ENCODE measurements around the gene PI4KA.

Gene PI4KA

DNA sequence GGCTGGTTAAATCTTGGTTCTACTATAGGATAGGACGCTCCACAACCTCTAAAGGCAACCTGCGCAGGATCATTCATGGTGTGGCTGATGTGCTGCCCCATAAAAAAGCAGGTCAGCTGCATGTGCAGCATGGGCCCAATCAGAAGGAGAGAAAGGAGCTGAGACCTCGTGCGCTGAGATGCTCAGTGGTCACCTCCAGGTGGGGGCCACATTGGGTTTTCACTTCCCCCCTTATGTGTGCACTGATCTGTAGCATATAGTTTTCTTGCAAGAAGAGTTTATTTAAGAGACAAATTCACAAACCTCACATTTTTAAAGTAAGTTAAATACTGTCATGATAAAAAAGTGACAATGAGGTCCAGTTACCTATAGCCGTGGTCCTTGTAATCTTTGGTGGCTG lies 60.4 kb downstream of the PI4KA start:
- Histone ChIP-seq H3K9me3 (no peaks in the 10 kb centered on the region), H3K27me3 (ENCODE audit: low read depth) (no peaks in the 10 kb centered on the region), H3K4me3 (no peak overlapping the region), H3K4me1 (no peaks in the 10 kb centered on the region), H3K36me3 (replicated peaks) (peaks cover 54% of the 10 kb centered on the region)
- no peak for DNase-seq (ENCODE audit: low spot score in 2 of 2)
- in situ Hi-C loops (cut with MboI; ENCODE audit: low sequenced_read_pairs) = no loop called here

DNA sequence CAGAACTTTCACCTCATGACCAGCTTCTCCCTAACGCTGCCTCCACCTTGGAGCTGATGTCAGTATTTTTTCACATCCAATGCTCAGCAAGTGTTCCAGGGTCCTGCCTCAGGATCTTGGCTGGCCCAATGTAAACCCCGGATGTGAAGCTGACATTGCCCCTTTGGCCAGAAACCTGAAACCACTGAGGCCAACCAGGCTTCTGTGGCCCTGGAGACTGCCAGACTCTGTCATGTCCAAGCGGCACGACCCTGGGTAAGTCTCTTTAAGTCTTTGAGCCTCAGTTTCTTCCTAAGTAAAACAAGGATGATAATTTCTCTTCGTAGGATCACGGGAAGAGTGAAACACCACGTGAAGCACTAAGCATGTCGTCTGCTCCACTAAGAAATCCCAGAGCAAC lies 61.9 kb downstream of the PI4KA start:
- Histone ChIP-seq H3K4me3 (no peak overlapping the region), H3K4me1 (no peaks in the 10 kb centered on the region), H3K36me3 (replicated peaks) (peaks cover 42% of the 10 kb centered on the region), H3K27me3 (ENCODE audit: low read depth) (no peaks in the 10 kb centered on the region), H3K9me3 (no peaks in the 10 kb centered on the region)
- in situ Hi-C loops (cut with MboI; ENCODE audit: low sequenced_read_pairs) = no loop called here
- DNase-seq (ENCODE audit: low spot score in 2 of 2) = no peak

DNA sequence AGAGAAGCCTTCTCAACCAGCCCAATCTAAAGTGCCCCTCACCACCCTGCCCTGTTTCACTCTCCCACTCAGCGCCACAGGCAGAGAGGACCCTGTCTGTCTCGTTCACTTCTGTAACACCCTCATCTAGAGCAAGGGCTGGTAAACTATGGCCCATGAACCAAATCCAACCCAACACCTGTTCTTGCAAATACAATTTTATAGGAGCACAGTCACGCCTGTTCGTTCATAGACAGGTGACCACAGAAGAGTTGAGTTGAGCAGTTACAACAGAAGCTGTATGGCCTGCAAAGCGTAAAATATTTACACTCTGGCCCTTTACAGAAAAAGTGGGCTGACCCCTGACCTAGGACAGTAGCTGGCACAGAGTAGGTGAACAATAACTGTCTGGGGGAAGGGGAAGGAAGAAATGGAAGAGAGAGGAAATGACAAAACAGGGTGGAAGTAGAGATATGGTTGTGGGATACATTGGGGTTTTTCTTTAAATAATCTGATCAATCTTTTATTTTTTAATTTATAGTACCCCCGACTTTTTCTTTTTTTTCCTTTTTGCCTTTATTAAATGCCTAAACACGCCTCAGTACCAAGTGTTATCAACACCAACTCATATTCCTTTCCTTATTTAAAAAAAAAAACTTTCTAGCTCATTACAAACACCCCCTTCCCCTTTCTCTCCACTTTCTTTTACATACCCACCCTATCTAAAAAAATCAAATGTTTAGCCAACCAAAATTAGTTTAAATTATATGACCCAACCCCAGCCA lies 63.8 kb downstream of the PI4KA start:
- no peaks in the 10 kb centered on the region for H3K27me3 ChIP-seq (ENCODE audit: low read depth)
- in situ Hi-C loops (cut with MboI; ENCODE audit: low sequenced_read_pairs) = no loop called here
- H3K9me3 ChIP-seq = no peaks in the 10 kb centered on the region
- no peaks in the 10 kb centered on the region for H3K4me1 ChIP-seq
- DNase-seq (ENCODE audit: low spot score in 2 of 2) = no peak
- H3K4me3 ChIP-seq = no peak overlapping the region
- peaks cover 40% of the 10 kb centered on the region for H3K36me3 ChIP-seq (replicated peaks)

DNA sequence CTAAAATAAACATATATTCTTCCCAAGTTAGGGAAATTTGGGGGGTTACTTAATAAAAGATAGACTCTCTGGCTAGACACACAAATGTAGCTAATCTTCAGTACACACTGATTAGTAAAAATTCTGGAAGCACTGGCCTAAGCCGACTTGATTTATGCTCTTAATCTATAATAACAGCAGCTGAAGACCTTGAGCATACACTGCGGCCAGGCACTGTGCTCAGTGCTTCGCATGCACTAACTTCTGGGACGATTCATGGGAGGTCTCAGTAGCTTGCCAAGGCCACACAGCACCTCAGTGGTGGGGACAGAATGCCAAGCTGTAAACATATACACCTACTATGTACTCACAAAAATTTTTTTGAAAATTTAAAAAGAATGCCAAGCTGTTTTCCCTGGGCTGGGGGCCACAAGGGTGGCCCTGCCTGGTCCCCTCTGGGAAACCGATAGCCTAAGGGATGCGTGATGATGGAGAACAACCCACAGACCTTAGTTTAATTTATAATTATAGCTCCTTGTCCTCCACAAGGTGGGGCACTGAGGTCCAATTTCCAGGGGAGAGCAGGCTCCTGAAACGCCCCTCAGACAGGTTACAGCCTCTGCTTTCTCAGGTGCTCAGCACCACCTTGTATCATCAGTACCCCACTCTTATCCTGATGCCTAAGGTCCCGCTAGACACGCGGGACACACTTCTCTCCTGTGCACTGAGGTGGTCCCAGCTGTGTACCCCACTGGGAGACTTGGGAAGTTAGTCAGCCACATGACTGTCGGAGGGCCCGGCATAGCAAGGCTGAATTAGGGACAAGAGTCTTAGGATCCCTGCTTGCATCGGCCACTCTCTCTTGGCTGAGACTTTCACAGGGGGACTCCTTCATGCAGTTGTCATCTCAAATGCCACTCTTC lies 64.6 kb downstream of the PI4KA start:
- Histone ChIP-seq H3K4me3 (no peak overlapping the region), H3K36me3 (replicated peaks) (peaks cover 36% of the 10 kb centered on the region), H3K4me1 (no peaks in the 10 kb centered on the region), H3K9me3 (no peaks in the 10 kb centered on the region), H3K27me3 (ENCODE audit: low read depth) (no peaks in the 10 kb centered on the region)
- in situ Hi-C loops (cut with MboI; ENCODE audit: low sequenced_read_pairs) = no loop called here
- DNase-seq (ENCODE audit: low spot score in 2 of 2) = no peak

DNA sequence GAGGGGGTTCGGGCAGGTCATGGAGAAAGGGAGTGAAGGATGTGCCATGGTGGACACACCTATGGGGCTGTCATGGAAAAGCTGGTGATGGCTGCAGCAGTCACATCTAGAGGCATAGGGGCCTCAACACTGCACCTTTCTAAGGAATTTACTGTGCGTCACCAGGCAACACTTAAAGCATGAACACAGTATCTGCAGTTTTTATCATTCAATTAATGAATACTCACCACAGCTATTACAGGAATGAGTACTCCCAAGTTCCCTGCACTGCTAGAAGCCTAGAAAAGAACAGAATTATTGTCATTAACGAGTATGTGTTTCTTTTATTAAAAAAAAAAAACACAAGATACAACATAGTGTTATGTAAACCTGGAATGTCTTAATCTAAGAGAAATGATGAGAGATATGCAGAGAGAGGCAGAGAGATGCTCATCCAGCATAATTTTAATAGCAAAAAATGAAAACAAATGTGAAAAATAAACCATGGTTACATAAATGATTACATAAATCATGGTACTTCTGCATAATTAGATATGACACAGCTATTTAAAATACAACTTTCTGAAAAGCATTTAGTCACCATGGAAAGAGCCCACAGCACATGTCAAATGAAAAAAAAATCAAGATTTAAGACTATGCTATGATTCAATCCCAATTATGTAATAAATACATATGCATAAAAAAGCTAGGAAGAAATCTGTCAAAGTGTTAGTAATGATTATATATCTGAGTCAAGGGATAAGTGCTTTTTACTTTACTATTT lies 65.5 kb downstream of the PI4KA start:
- DNase-seq (ENCODE audit: low spot score in 2 of 2) = no peak
- Histone ChIP-seq H3K4me3 (no peak overlapping the region), H3K27me3 (ENCODE audit: low read depth) (no peaks in the 10 kb centered on the region), H3K9me3 (no peaks in the 10 kb centered on the region), H3K4me1 (no peaks in the 10 kb centered on the region), H3K36me3 (replicated peaks) (peaks cover 32% of the 10 kb centered on the region)
- in situ Hi-C loops (cut with MboI; ENCODE audit: low sequenced_read_pairs) = no loop called here

DNA sequence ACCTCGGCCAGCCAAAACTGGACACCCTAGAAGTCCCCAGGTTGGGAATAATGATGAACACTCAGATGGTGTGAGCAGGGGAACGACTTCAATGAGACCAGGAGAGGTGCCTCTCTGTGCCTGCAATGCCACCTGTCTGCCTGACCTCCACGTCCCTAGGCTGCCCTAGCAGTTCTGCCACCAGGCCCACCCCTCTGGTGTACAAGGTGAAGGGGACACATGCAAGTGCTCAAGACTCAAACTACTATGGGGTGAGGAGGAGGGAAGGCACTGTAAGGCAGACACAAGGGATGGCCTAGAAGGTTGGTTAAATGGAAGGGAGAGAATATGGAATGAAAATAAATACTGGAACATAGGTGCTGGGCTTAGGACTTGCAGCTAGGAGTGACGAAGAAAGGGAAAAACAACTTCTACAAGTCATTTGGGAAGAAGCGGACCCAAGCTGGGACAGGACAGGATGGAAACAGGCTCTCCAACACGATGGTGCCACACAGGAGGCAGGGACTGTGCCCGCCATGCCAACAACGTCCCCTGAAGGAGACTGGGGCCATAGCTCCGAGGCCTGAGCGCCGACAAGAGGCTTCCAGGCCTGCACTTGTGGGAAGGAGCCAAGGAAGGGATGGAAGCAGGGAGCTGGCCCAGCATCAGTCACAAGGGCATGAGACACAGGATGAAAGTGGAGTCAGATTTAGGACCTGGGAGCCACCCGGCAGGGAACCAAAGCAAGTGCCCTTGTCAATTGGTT lies 66.2 kb downstream of the PI4KA start:
- H3K4me1 ChIP-seq = no peaks in the 10 kb centered on the region
- in situ Hi-C loops (cut with MboI; ENCODE audit: low sequenced_read_pairs) = no loop called here
- H3K4me3 ChIP-seq = no peak overlapping the region
- no peaks in the 10 kb centered on the region for H3K9me3 ChIP-seq
- no peak for DNase-seq (ENCODE audit: low spot score in 2 of 2)
- peaks cover 29% of the 10 kb centered on the region for H3K36me3 ChIP-seq (replicated peaks)
- H3K27me3 ChIP-seq (ENCODE audit: low read depth) = no peaks in the 10 kb centered on the region

DNA sequence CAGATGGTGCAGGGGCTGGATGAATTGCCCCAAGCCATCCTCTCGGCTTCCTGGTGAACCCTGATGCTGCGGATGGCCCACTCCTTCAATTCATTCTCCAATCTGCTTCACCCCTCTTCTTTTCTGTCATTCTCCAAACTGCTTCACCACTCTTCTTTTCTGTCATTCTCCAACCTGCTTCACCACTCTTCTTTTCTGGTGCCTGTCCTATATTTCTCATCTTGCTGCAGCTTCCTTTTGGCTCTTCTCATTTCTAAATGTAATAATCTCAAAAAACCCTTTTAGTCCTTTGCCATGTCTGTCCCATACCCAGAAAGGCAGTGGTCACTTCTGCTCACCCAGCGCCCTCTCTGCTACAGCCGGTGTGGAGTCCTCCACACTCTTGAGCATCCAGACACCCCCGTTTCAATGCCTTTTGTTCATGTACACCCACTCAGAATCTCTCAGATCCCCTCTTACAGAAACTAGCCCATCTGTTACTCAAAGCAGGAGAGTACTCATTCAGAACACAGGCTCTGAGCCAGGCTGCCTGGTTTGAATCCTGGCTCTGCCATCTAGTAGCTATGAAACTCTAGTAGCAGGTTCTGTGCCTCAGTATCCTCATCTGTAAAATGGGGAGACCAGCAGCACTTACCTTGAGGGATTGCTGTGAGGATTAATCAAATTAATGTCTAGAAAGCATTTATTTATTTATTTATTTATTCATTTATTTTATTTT lies 69.8 kb downstream of the PI4KA start:
- in situ Hi-C loops (cut with MboI; ENCODE audit: low sequenced_read_pairs) = no loop called here
- no peaks in the 10 kb centered on the region for H3K4me1 ChIP-seq
- no peaks in the 10 kb centered on the region for H3K9me3 ChIP-seq
- no peaks in the 10 kb centered on the region for H3K27me3 ChIP-seq (ENCODE audit: low read depth)
- no peak overlapping the region for H3K4me3 ChIP-seq
- peaks cover 22% of the 10 kb centered on the region for H3K36me3 ChIP-seq (replicated peaks)
- DNase-seq (ENCODE audit: low spot score in 2 of 2) = no peak

DNA sequence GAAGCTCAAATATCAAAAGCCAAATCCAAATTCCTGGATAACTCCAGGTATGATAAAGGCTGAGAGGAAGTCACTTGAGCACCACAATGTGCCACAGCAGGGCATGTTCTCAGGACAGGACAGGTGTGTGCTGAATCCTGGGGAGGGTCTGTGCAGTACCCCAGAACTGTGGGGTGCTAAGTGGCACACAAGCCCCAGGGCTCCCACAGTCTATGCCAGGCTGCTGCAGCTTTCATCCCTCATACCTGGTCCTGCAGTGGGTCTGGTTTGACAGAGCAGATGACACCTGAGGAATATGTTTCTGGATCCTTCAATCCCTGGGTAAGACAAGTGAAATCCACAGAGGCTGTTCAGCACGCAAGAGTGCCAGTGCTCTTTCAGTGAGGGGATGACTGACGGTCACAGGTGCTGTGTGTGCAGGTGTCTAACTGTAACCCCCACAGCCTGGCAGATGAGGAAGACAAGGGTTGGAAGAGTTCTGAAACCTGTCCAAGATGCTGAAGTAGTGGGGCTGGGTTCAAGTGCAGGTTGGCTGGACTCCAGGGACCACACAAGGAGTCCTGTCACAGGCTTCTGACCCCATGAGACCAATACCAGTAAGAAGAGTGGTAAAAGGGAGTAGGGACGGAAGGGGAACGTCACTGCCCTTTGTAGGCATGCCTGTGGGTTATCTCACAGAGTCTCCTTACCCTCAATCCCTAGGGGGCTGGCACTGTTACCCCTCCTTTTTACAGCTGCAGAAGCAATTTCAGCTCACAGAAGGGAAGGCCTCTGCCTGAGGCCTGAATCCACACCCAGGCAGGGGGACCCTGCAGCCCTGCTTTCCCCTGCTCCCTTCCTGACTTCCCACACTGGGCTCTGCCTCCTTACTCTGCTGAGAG lies 70.6 kb downstream of the PI4KA start:
- DNase-seq (ENCODE audit: low spot score in 2 of 2) = no peak
- Histone ChIP-seq H3K4me3 (no peak overlapping the region), H3K27me3 (ENCODE audit: low read depth) (no peaks in the 10 kb centered on the region), H3K36me3 (replicated peaks) (peaks cover 22% of the 10 kb centered on the region), H3K4me1 (no peaks in the 10 kb centered on the region), H3K9me3 (no peaks in the 10 kb centered on the region)
- in situ Hi-C loops (cut with MboI; ENCODE audit: low sequenced_read_pairs) = no loop called here

DNA sequence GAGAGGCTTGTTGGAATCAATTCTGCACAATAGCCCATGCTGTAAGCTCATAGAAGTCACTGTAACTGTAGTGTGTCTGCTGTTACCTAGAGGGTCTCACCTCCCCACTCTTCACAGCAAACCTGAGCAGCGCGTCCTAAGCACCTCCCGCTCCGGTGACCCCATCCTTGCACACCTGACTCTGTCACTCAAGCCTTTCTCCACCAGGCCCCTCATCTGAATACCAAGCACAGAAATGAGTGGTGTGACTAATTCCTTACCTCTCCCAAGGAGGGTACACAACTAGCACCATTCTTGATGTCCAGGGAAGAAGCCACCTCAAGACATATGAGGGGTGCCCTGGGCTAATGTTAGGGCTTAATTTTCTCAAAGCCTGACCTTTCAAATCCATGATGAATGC lies 71.4 kb downstream of the PI4KA start:
- Histone ChIP-seq H3K36me3 (replicated peaks) (peaks cover 22% of the 10 kb centered on the region; the same call in 1 of the 2 replicates), H3K9me3 (no peaks in the 10 kb centered on the region), H3K4me3 (no peak overlapping the region), H3K4me1 (no peaks in the 10 kb centered on the region), H3K27me3 (ENCODE audit: low read depth) (no peaks in the 10 kb centered on the region)
- no peak for DNase-seq (ENCODE audit: low spot score in 2 of 2)
- in situ Hi-C loops (cut with MboI; ENCODE audit: low sequenced_read_pairs) = no loop called here

DNA sequence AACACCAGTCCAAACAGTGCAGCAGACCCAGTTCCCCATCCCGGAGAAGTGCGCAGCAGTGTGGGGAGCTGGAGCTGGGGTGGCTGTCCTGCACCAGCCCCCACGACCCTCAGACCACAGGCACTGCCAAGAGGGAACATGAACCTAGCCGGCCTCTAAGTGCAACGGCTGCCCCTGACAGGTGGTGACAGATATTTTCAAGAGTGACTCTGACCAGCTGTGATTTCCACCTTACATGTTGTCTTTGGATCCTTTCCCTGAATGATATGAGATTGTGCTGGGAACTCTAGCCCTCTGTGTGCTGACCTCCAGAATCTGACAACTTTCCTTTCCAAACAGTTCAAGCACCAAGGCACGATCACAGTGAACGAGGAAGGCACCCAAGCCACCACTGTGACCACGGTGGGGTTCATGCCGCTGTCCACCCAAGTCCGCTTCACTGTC lies 72.1 kb downstream of the PI4KA start:
- H3K4me1 ChIP-seq = no peaks in the 10 kb centered on the region
- H3K36me3 ChIP-seq (replicated peaks) = peaks cover 21% of the 10 kb centered on the region; the same call in 1 of the 2 replicates
- H3K9me3 ChIP-seq = no peaks in the 10 kb centered on the region
- DNase-seq (ENCODE audit: low spot score in 2 of 2) = no peak
- H3K27me3 ChIP-seq (ENCODE audit: low read depth) = no peaks in the 10 kb centered on the region
- H3K4me3 ChIP-seq = no peak overlapping the region
- in situ Hi-C loops (cut with MboI; ENCODE audit: low sequenced_read_pairs) = no loop called here

DNA sequence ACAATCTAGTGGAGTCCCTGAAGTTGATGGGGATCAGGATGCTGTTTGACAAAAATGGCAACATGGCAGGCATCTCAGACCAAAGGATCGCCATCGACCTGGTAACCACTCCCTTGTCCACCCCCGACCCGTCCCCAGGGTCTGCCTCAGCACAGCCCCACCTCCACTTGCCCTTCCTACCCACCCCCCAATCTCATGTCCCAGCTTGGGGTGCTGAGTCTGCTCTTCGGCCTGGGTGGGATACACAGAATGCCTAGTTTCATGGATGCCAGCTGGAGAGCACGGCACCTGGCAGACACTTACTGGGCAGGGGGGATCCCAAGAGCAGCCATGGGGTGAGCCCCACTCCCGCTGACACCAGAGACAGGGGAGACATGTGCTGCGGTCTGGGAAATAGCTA lies 72.6 kb downstream of the PI4KA start:
- in situ Hi-C loops (cut with MboI; ENCODE audit: low sequenced_read_pairs) = no loop called here
- H3K4me3 ChIP-seq = no peak overlapping the region
- H3K4me1 ChIP-seq = no peaks in the 10 kb centered on the region
- no peaks in the 10 kb centered on the region for H3K27me3 ChIP-seq (ENCODE audit: low read depth)
- H3K9me3 ChIP-seq = no peaks in the 10 kb centered on the region
- peaks cover 16% of the 10 kb centered on the region; the same call in 1 of the 2 replicates for H3K36me3 ChIP-seq (replicated peaks)
- no peak for DNase-seq (ENCODE audit: low spot score in 2 of 2)

DNA sequence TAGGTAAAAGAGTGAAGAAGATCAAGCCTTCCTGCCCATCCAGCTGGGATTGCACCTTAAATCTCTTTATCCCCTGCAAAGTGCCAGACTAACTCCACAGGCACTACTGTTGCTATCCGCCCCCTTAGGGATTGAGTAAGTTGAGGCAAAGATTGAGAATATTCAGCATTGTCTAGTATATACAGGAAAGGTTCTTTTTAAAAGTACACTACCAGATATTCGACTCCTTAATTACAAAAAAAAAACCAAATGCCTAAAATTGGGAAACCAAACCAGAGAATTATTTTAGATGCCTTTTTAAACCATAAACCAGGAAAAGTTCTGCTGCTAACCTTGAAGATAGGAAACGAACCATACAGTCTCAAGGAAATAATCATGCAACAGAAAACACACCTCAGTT lies 73.2 kb downstream of the PI4KA start:
- no peaks in the 10 kb centered on the region for H3K4me1 ChIP-seq
- in situ Hi-C loops (cut with MboI; ENCODE audit: low sequenced_read_pairs) = no loop called here
- peaks cover 14% of the 10 kb centered on the region; the same call in 1 of the 2 replicates for H3K36me3 ChIP-seq (replicated peaks)
- no peaks in the 10 kb centered on the region for H3K9me3 ChIP-seq
- no peak overlapping the region for H3K4me3 ChIP-seq
- no peak for DNase-seq (ENCODE audit: low spot score in 2 of 2)
- H3K27me3 ChIP-seq (ENCODE audit: low read depth) = no peaks in the 10 kb centered on the region

All from HAP-1 (cell line).